SU-DHL-6 (cell line): ENCODE measurements around the gene ENO3.

Source experiments
- H2AFZ ChIP-seq: fragments of 200-600 bp; sonication (generic); 2 replicates; pipeline ENCODE4 v1.6.1; 2014; ENCODE audit warnings: low read depth, mild to moderate bottlenecking, moderate library complexity, mixed read lengths, antibody characterized with exemption, low read length; ENCODE audit not compliant: severe bottlenecking
- H3F3A ChIP-seq: fragments of 200-600 bp; shearing (Covaris generic); 2 replicates; pipeline ENCODE4 v1.6.0; 2016; ENCODE audit warnings: antibody characterized with exemption, mild to moderate bottlenecking; ENCODE audit not compliant: insufficient read depth
- H3K27ac ChIP-seq: fragments of 200-600 bp; sonication (generic); 2 replicates; pipeline ENCODE4 v1.5.1; 2016; ENCODE audit warnings: low read depth, mild to moderate bottlenecking, low read length, moderate library complexity, mixed read lengths
- H3K27me3 ChIP-seq: fragments of 200-600 bp; sonication (generic), shearing (Covaris generic); 2 replicates; pipeline ENCODE4 v1.6.0; 2014; ENCODE audit warnings: mild to moderate bottlenecking, low read length
- H3K36me3 ChIP-seq: fragments of 200-600 bp; sonication (generic); 2 replicates; pipeline ENCODE4 v1.6.1; 2014; ENCODE audit warnings: mild to moderate bottlenecking, low read length, mixed read lengths
- H3K4me2 ChIP-seq: fragments of 300-600, 200-600 bp; shearing (Covaris generic), sonication (generic); 2 replicates; pipeline ENCODE4 v1.6.0; 2014; ENCODE audit warnings: low read length, low read depth, mild to moderate bottlenecking; ENCODE audit not compliant: poor library complexity, severe bottlenecking
- H3K4me3 ChIP-seq: fragments of 200-600 bp; sonication (generic); 2 replicates; pipeline ENCODE4 v1.5.1; 2014; ENCODE audit warnings: antibody characterized with exemption, low read length, mild to moderate bottlenecking, mixed read lengths; ENCODE audit not compliant: insufficient read depth, poor library complexity, severe bottlenecking
- H3K79me2 ChIP-seq: fragments of 200-600 bp; sonication (generic); 2 replicates; pipeline ENCODE4 v1.6.1; 2014; ENCODE audit warnings: mild to moderate bottlenecking, low read length, moderate library complexity; ENCODE audit not compliant: insufficient read depth
- H3K9ac ChIP-seq: fragments of 200-600 bp; sonication (generic); 2 replicates; pipeline ENCODE4 v1.7.0; 2014; ENCODE audit warnings: mild to moderate bottlenecking, low read length
- H3K9me2 ChIP-seq: fragments of 200-600 bp; sonication (generic); replicated peaks from 2 replicates; pipeline ENCODE4 v1.6.1; 2014; ENCODE audit warnings: low read length; ENCODE audit not compliant: insufficient read depth
- H3K9me3 ChIP-seq: fragments of 200-600 bp; sonication (generic); 2 replicates; pipeline ENCODE4 v1.6.1; 2014; ENCODE audit warnings: low read length, mixed read lengths; ENCODE audit not compliant: insufficient read depth
- H4K20me1 ChIP-seq: fragments of 200-600 bp; sonication (generic); 2 replicates; pipeline ENCODE4 v1.6.1; 2014; ENCODE audit warnings: low read depth, mild to moderate bottlenecking, antibody characterized with exemption, low read length, moderate library complexity, mixed read lengths
- EZH2phosphoT487 ChIP-seq: fragments of 200-600 bp; sonication (generic), shearing (Covaris generic); conservative IDR thresholded peaks from 2 replicates; pipeline ENCODE4 v1.6.1; 2018; ENCODE audit warnings: mild to moderate bottlenecking, antibody characterized with exemption, low read length, moderate library complexity, mixed read lengths
- TF ChIP-seq, protein P1 (sequence below): fragments of 200-600 bp; sonication (generic); IDR thresholded peaks from one replicate; pipeline ENCODE4 v1.5.1; 2017; ENCODE audit warnings: antibody characterized with exemption, mild to moderate bottlenecking, low read length, moderate library complexity; ENCODE audit not compliant: insufficient read depth, poor library complexity, severe bottlenecking

The ENO3 gene

DNA sequence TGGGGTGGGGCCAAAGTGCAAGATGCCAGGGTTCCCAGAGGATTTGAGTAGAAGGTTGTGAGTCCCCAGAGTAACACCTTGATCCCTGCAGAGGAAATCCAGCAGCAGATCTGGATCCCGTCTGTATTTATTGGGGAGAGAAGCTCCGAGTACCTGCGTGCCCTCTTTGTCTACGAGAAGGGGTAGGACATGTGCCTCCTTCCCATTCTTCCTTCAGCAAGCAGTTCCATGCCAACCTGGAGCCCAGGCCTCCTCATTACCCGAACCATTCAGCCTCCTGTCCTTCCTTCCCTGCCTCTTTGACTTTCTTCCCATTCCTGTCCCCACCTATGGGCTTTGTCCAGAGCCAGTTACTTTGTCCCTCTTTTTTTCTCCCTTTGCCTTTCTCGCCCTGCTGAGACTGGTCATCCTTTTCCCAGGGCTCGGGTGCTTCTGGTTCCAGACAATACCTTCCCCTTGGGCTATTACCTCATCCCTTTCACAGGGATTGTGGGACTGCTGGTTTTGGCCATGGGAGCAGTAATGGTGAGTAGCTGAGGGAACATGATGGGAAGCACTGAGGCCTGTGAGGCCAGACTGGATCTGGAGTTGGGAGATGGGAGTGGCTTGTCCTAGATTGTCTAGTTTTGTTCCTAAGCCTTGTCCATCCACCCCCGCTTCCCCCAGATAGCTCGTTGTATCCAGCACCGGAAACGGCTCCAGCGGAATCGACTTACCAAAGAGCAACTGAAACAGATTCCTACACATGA, 8.0 kb upstream of the ENO3 start:
- H3K9me2 ChIP-seq = no peaks in the 10 kb centered on the region
- H3K4me3 ChIP-seq = no peak overlapping the region
- H3K79me2 ChIP-seq = peaks cover 75% of the 10 kb centered on the region
- H3K4me2 ChIP-seq = peak overlapping the region; percentile 97
- H3K36me3 ChIP-seq = peaks cover 11% of the 10 kb centered on the region; the same call in 1 of the 2 replicates
- TF ChIP-seq, protein P1, sequence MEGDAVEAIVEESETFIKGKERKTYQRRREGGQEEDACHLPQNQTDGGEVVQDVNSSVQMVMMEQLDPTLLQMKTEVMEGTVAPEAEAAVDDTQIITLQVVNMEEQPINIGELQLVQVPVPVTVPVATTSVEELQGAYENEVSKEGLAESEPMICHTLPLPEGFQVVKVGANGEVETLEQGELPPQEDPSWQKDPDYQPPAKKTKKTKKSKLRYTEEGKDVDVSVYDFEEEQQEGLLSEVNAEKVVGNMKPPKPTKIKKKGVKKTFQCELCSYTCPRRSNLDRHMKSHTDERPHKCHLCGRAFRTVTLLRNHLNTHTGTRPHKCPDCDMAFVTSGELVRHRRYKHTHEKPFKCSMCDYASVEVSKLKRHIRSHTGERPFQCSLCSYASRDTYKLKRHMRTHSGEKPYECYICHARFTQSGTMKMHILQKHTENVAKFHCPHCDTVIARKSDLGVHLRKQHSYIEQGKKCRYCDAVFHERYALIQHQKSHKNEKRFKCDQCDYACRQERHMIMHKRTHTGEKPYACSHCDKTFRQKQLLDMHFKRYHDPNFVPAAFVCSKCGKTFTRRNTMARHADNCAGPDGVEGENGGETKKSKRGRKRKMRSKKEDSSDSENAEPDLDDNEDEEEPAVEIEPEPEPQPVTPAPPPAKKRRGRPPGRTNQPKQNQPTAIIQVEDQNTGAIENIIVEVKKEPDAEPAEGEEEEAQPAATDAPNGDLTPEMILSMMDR = no peak
- TF ChIP-seq EZH2phosphoT487 = no peak
- no peak overlapping the region for H2AFZ ChIP-seq
- H3K27me3 ChIP-seq = no peaks in the 10 kb centered on the region
- no peaks in the 10 kb centered on the region for H3K9me3 ChIP-seq
- no peak overlapping the region for H3K9ac ChIP-seq
- H4K20me1 ChIP-seq = peaks cover 3% of the 10 kb centered on the region; the same call in 1 of the 2 replicates
- peak overlapping the region; percentile 88; the same call in 1 of the 2 replicates for H3K27ac ChIP-seq
- peaks cover 63% of the 10 kb centered on the region for H3F3A ChIP-seq

DNA sequence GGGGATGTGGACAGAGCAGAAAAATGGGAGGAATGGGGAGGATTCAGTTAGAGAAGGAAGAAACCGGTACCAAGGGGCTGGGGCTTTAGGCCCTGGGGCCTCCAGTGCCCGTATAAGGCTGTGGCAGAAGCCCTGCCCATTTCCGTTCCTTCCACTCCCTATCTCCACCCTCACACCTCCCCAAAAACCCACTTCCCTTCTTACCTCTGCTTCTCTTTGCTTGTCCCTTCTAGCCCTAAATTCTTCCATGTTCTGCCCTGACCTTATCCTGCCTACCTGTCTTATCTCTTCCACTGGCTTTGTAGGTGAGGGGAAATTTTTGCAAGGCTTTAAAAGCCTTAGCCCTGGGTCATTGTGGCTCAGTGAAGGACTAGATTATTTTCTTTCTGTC, 6.8 kb upstream of the ENO3 start:
- H3K27ac ChIP-seq = peak overlapping the region; percentile 100
- no peaks in the 10 kb centered on the region for H3K9me2 ChIP-seq
- no peak overlapping the region for H3K4me3 ChIP-seq
- peak overlapping the region; percentile 90 for H3K4me2 ChIP-seq
- peaks cover 72% of the 10 kb centered on the region for H3F3A ChIP-seq
- H3K9ac ChIP-seq = peak overlapping the region; percentile 37
- peaks cover 11% of the 10 kb centered on the region; the same call in 1 of the 2 replicates for H3K36me3 ChIP-seq
- H3K27me3 ChIP-seq = no peaks in the 10 kb centered on the region
- H3K79me2 ChIP-seq = peaks cover 67% of the 10 kb centered on the region
- TF ChIP-seq, protein P1 = no peak
- TF ChIP-seq EZH2phosphoT487 = no peak
- H2AFZ ChIP-seq = no peak overlapping the region
- H3K9me3 ChIP-seq = no peaks in the 10 kb centered on the region
- peaks cover 3% of the 10 kb centered on the region; the same call in 1 of the 2 replicates for H4K20me1 ChIP-seq

DNA sequence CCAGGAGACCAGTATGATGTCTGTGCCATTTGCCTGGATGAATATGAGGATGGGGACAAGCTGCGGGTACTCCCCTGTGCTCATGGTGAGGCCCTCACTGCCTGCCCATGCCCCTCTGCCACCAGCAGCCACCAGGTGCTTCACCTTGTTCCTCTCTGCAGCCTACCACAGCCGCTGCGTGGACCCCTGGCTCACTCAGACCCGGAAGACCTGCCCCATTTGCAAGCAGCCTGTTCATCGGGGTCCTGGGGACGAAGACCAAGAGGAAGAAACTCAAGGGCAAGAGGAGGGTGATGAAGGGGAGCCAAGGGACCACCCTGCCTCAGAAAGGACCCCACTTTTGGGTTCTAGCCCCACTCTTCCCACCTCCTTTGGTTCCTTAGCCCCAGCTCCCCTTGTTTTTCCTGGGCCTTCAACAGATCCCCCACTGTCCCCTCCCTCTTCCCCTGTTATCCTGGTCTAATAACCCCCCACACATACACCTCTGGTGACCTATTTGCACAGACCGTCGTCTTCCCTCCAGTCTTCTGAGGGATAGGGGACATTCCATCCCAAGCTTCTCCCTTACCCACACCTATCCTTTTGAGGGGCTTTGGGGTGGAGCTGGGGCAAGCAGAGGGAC, 6.3 kb upstream of the ENO3 start:
- no peak overlapping the region for H2AFZ ChIP-seq
- H3K9ac ChIP-seq = peak overlapping the region; percentile 37
- peaks cover 62% of the 10 kb centered on the region for H3K79me2 ChIP-seq
- peak overlapping the region; percentile 100 for H3K27ac ChIP-seq
- H3K4me2 ChIP-seq = peak overlapping the region; percentile 90
- no peaks in the 10 kb centered on the region for H3K27me3 ChIP-seq
- H3K9me2 ChIP-seq = no peaks in the 10 kb centered on the region
- peaks cover 3% of the 10 kb centered on the region; the same call in 1 of the 2 replicates for H4K20me1 ChIP-seq
- no peak overlapping the region for H3K4me3 ChIP-seq
- H3K36me3 ChIP-seq = peaks cover 11% of the 10 kb centered on the region; the same call in 1 of the 2 replicates
- no peaks in the 10 kb centered on the region for H3K9me3 ChIP-seq
- no peak for TF ChIP-seq EZH2phosphoT487
- TF ChIP-seq, protein P1 = no peak
- H3F3A ChIP-seq = peaks cover 74% of the 10 kb centered on the region
